Astrocyte of the hippocampus (primary cell): ENCODE measurements around the gene SMYD3.
A peak's percentile ranks its signal among the peaks of the same experiment; 100 is the strongest.

Experiments used
- DNase-seq: peaks from one replicate; pipeline ENCODE4 v3.0.0; 2011; ENCODE audit warnings: low read depth, low spot score

SMYD3 gene

GRCh38 chr1:245915841-245916240, 591.2 kb downstream of the SMYD3 start:
- no peak for DNase-seq

DNA sequence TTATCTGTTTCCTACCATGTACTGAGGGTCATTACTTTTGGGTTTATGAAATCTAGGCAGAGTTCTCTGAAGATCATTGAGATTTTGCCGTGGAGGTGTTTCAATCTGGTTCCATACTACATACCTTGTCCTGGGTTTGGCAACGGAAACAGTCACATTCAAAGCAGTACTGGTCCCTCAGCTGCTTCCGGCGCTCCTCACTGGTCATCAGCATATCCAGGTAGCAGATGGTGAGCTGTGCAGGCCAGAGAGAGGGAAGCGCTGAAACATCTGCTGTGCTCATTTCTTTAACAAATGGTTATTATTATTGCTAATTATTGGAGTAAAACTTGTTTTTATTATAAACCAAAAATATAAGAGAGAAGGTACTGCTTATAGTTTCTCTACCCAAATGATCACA, 591.7 kb downstream of the SMYD3 start:
- no peak for DNase-seq

- DNase-seq = no peak
These were observed 598.5 kb downstream of the SMYD3 start for GRCh38 chr1:245908543-245908942.

- DNase-seq = no peak
These were observed 600.9 kb downstream of the SMYD3 start for GRCh38 chr1:245906207-245906606.

DNA sequence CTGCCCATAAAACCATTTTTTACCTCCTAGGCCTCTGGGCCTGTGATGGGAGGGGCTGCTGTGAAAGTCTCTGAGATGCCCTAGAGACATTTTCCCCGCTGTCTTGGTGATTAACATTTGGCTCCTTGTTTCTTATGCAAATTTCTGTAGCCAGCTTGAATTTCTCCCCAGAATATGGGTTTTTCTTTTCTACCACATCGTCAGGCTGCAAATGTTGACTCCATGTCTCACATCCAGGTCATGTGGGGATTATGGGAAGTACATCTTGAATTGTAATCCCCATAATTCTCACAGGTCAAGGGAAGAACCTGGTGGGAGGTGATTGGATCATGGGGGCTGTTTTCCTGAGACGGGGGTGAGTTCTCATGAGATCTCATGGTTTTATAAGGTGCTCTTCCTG, 603.2 kb downstream of the SMYD3 start:
- DNase-seq = no peak

GRCh38 chr1:245901565-245901964, 605.5 kb downstream of the SMYD3 start:
- DNase-seq = no peak

- DNase-seq = no peak
These were observed 606.0 kb downstream of the SMYD3 start for GRCh38 chr1:245901037-245901436.

GRCh38 chr1:245898581-245898980, 608.5 kb downstream of the SMYD3 start:
- DNase-seq = no peak

DNA sequence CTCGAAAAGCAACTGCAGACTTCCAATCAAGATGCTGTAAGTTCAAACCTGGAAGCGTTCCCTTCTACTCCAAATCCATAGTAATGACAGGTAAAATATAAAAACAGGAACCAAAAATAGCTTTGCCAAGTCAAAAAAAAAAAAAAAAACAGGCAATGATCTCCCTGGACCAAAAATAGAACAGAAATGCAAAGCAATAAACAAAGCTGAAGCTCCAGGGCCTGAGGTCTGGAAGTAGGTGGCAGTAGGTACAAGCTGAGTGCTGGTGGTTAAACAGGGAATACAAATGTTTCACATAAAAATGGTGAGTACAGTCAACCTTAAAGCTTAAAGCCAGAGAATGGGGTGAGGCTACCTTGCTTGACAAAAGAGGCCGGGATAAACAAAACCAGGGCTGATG, 610.8 kb downstream of the SMYD3 start:
- DNase-seq = no peak

GRCh38 chr1:245895455-245895959, 611.6 kb downstream of the SMYD3 start:
- no peak for DNase-seq

DNA sequence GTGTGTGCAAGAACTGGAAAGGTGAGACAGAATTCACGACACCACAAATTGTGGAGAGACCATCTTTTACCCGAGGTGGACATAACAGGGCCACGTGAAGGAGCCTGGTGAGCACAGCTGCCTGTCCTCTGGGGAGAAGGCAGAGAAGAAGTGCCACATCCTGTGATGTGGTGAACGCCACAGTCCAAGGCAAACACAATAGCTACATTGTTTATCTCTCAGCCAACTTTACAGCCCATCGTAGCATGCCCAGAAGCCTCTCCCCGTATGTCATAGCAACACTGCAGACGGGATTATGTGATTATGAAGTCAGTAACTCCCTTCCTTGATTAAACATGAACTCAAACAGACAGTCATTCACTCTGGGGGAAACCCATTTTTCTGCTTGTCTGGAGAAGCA, 612.2 kb downstream of the SMYD3 start:
- DNase-seq = no peak

GRCh38 chr1:245893025-245893424, 614.1 kb downstream of the SMYD3 start:
- DNase-seq = no peak

- DNase-seq = no peak
These were observed 618.3 kb downstream of the SMYD3 start for GRCh38 chr1:245888809-245889208.

DNA sequence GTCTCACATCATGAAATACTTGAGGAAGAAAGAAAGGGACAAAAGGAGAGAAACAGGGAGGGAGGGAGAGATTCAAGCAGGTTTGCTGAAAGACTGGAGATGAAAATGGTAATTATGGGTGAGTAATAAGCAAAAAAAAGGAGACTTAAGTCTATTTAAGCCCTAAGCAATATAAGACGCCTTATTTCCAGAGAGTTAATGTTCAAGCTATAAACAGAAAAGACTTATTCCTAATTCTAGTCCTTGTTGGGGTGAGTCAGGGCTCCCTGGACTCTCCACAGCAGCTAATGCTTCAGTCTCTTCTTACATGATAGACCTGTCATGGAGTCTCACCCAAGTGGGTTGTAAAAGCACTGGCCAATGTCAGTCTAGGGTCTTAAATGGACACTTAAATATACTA, 619.2 kb downstream of the SMYD3 start:
- no peak for DNase-seq

- no peak for DNase-seq
These were observed 625.2 kb downstream of the SMYD3 start for GRCh38 chr1:245881767-245882391.

DNA sequence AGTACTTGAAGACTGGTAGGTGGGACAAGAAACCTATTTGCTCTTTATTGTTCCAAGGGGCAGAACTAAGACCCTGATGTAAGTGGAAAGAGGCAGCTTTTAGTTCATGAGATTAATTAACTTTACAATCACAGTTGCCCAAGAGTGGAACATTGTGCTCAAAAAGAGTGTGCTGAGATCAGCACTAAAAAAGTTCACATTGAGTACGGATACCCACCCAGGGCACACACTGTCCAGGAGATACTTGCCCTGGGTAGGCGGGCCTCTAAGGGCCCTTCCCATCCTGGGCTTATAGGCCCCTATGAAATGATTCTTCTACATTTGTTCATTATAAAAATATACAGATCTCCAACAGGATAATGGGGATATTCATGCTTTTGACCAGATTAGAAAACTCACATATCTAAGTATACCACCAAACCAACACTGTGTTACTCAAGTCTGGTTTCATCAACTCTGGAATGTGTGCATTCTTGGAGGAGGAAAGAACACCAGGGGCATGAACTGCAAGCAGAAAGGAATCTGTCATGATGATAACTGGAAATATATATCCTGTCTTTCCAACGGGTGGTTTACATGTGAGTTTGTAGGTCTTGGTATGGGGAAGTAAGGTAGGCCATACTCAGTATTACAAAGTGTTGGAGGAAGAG, 626.2 kb downstream of the SMYD3 start:
- DNase-seq = peak; percentile 82

DNA sequence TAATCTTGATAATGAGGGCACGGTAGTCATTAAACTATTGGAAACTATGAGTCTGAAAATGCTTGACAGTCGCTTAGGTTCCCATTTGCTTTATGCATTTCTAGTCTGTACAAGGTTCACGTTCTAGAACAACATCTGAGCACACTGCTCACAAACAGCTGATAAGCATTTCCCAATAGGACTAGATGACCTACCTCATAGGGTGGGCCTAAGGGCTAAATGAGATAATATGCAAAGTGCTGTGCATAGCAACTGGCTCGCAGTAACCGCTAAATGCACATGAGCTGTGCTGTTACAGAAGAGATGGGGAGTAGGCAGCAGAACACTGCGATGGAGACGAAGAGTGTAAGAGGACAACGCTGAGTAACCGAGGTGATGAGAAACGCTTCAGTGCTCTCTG, 628.0 kb downstream of the SMYD3 start:
- DNase-seq = no peak

GRCh38 chr1:245878585-245878984, 628.5 kb downstream of the SMYD3 start:
- no peak for DNase-seq

GRCh38 chr1:245877976-245878375, 629.1 kb downstream of the SMYD3 start:
- DNase-seq = no peak

DNA sequence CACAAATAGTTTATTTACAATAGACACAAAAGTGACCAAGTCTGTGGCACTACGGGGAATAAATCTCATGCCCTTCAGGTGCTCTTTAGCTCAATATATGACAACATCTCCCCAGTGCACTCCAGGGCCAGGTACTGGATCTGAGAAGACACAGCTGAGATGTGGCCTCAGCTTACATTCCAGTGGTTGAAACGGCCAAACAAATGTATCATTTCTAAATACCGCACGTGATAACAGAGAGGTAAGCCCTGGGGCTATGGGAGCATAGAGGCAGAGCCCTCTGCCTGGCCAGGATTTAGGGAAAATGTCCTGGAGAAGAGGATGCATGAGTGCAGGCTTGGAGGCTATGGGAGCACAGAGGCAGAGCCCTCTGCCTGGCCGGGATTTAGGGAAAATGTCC, 630.5 kb downstream of the SMYD3 start:
- DNase-seq = no peak

DNA sequence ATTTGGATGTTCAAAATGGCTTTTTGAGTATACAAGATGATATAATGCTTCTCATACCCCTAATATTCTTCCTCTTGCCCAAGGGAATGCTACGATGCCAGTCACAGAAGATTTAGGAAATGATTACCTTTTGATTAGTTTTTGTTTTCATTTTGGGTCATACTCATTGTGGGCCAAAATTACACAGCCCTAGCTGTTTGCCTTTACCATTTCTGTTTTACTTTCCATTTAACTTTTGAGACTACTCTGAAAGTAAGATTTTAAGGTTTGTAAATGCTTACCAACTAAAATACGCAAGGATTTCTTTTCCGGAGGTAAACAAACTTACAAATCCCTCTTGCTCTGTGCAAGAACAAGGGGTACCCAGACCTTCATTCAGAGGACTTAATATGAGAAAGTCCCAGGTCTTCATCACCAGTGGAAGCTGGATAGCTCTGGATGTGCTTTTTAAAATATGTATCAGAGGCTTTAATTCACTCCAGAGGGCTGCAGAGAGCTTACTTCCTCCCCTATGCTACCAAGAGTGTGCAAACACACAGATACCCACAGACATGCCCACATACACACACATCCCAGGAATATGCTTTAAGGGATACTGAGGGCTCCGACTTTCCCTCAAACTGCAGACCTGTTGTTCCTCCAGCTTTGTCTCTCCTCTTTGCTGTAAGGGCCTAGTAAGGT, 631.4 kb downstream of the SMYD3 start:
- no peak for DNase-seq

GRCh38 chr1:245874942-245875580, 632.0 kb downstream of the SMYD3 start:
- peak; percentile 99 for DNase-seq
